Measurements from ENCODE around the gene PPP2R5C.

PPP2R5C gene

GRCh38 chr14:101843665-101844064, 82.2 kb downstream of the PPP2R5C start:
- peak; percentile 56 to 68 for DNase-seq

DNA sequence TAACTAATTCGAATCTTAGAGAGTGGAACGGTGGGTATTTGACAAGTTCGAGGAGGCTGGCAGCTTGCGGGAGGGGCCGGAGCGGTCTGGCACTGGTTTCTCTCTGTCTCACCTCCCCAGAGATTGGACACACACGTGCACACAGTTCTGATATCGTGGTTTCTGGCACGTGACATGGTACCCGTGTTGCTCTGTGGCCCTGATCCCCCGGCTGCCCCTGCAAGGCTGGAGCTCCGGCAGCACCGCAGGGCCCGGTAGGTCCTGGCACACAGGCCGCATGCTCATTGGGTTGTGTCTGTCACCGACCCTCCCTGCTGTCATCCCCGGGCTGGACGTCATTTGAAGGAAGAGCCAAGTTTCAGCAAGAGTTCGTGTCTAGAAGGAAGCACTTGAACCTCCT, 82.7 kb downstream of the PPP2R5C start:
- DNase-seq: no peak

DNA sequence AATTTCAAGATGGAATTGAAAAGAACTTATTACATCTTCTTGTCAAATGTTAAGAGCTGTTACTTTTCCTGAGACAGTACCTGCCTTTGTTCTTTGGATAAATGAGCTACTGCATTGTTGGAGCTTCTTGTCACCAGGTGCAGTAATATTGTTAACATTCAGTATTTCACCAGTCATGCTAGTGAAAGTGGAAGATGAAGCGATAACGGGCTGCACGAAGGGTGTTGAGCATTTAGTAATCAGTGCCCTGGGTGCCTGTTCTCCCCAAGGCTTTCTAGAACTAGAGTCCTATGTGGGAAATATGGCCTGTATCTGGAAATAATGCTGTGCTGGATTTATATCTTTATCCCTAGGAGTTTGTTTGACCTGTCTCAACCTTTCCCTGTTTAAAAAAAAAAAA, 83.2 kb downstream of the PPP2R5C start:
- no peak for DNase-seq

DNA sequence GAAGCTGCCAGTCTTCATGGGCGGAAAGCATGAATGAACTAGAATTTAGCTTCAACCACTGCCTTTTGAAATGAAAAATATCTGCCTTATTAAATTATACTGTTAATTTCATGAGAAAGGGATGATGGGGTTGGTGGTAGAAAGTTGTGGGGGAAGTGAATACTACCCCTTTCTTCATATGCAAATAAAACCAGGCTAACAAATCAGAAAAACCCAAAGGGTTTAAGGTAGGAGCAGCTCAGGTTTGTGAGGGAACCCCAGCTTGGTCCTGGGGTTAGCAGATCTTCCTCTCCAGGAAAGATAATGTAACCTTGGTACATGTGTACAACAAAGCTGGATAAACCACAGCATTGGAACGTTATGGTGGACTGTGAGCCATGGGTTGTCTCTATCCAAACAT, 84.0 kb downstream of the PPP2R5C start:
- DNase-seq: no peak

DNA sequence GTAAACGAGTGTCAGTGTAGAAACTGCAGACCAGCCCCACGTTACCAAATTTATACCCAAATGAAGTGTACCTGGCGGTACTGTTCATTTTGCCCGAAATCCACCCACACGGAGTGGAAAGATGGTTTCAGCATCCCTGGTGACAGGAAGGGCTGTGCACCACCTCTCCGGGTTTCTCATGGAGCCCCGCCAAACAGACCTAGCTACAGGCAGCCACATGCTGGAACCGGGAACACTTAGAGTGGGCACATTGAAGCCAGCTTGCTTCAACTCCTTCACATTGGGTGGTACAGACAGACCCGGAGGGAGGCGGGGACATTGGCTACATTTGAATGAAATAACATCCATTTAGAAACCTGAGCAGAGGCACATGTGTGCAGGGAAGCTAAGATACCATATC, 84.4 kb downstream of the PPP2R5C start:
- DNase-seq: peak; percentile 47 to 66

- DNase-seq: no peak
Observed at GRCh38 chr14:101849125-101849524, 87.6 kb downstream of the PPP2R5C start.

DNA sequence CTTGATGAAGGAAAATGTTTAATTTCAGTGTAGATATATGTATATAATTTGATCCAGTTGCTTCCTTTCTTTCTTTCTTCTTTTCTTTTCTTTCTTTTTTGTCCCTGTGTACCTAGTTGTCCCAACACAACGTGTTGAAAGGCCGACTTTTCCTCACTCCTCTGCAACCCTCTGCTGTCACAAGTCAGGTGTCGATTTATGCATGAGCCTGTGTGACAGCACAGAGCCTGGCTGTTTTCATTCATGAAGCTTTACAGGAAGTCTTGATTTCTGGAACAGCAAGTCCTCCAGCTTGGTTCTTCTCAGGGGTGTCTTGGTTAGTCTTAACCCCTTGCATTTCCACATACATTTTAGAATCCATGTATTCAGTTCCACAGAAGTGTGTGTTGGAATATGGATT, 88.1 kb downstream of the PPP2R5C start:
- DNase-seq: no peak

DNA sequence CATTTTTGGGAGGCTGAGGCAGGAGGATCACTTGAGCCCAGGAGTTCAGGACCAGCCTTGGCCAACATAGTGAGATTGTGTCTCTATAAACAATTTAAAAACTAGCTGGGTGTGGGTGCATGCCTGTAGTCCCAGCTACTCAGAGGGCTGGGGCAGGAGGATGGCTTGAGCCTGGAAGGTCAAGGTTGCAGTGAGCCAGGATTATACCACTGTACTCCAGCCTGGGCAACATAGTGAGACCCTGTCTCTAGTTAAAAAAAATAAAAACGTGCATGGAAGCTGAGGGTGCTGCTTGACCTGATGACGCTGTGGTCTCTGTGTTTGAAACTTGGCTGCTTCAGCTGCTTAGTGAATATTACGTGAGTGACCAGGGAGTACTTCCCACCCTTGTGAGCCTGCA, 89.7 kb downstream of the PPP2R5C start:
- no peak for DNase-seq

DNA sequence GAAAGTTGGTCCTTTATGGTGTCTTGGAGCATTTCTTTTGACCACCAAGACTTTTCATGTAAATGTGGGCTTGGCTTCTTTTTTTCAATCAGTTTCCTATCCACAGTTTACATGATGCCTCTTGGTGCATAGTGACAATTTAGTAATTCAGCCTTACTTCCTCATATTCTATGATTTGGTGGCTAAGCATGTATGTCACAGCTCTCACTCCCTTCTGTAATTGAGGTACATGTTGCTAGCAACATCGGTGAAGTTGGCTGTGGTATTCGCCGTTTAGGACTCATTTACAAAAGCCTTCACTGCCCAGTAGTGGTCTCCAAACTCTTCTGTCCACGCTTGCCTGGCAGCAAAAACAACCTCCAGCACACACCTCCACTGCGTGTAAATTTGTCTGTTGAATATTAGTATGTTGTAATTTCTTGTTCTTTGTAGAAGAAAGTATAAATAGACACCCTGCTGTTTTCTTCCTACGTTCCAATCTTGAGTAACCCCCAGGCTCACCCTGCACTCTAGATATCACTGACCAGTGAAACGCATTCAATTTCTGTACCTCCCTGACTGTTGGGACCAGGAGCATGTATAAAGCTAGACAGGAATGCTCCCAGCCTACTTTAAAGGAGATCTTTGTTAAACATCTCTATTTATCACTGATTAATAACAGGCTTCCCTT, 90.4 kb downstream of the PPP2R5C start:
- DNase-seq: no peak

GRCh38 chr14:101852785-101853184, 91.3 kb downstream of the PPP2R5C start:
- no peak for DNase-seq

- no peak for DNase-seq
Observed at GRCh38 chr14:101853455-101854018, 92.0 kb downstream of the PPP2R5C start.

GRCh38 chr14:101854366-101854765, 92.9 kb downstream of the PPP2R5C start:
- DNase-seq: no peak

DNA sequence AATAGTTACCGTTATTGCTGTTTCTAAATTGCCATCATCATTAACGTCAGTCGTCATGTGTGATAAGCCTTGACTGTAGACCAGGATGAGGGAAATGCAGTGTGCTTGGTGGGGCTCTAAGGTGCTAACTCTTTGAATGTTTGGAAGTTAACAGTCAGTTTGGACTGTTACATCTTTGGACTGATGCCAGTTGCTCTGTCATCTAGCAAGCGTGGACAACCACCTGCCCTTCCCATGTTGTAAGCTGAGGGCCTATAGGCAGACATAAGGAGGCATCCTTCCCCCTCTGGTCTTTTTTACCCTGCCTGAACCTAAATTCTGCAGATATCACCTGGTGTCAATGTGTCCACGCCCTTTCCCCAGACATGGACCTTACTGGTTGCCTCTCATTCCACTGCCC, 94.4 kb downstream of the PPP2R5C start:
- DNase-seq: no peak

DNA sequence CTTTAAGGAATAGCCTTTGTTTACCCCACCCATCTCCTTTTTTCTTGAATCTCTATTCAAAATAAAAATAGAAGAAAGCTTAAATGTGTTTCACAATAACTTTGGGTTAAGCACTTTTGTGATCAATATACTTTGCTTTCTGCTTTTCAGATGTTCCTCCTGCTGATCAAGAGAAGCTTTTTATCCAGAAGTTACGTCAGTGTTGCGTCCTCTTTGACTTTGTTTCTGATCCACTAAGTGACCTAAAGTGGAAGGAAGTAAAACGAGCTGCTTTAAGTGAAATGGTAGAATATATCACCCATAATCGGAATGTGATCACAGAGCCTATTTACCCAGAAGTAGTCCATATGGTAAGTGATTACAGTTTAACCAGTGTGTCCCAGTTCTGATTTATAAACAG, 95.0 kb downstream of the PPP2R5C start:
- DNase-seq: no peak

DNA sequence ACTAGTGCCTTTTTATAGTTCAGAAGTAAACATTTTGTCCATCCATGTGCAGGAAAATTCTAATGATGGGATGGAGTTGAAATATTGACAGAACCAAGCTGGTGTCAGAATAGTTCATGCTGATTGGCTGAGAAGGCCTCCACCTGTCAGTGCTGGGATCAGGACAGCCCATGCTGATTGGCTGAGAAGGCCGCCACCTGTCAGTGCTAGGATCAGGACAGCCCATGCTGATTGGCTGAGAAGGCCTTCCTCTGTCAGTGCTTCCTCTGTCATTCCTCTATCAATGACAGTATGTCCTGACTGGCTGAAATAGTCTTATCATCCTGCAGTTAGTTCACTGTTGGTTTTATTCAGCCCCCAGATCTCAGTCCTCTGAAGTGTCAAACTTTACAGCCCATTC, 95.7 kb downstream of the PPP2R5C start:
- no peak for DNase-seq

DNA sequence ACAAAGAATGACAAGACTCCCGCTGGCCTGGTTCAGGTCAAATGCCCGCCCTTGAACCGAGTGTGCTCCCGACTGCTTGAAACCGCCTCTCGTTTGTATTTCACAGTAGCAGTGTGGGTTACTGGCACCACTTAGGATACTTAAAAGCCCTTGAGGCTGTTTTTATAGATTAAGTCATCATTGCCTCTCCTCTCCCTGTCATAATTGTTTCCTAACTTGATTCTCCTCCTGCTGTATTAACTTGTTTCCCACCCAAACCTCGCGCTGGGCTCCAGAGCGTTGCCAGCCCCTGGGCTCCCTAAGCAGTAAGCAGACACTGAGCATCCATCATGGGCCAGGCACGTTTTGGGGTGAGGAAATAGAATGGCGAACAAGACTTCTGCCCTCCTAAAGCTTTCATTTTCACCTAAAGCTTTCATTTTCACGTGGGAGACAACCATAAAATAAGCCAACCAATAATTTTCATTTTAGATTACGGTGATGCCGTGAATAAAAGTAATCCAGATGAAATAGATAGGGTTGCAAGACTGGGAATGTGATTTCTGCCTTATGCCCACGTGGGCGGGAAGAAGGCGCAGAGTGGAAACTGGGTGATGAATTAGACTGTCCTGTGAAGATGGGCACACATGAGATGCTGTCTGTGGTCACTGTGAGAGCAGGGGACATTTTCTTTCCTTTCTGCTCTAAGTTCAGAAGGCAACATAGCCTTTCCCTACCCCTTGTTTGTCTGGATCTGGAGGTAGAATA, 97.5 kb downstream of the PPP2R5C start:
- no peak for DNase-seq

GRCh38 chr14:101859538-101859902, 98.0 kb downstream of the PPP2R5C start:
- DNase-seq: no peak

GRCh38 chr14:101859958-101860357, 98.4 kb downstream of the PPP2R5C start:
- no peak for DNase-seq

GRCh38 chr14:101861464-101861863, 100.0 kb downstream of the PPP2R5C start:
- DNase-seq: no peak

DNA sequence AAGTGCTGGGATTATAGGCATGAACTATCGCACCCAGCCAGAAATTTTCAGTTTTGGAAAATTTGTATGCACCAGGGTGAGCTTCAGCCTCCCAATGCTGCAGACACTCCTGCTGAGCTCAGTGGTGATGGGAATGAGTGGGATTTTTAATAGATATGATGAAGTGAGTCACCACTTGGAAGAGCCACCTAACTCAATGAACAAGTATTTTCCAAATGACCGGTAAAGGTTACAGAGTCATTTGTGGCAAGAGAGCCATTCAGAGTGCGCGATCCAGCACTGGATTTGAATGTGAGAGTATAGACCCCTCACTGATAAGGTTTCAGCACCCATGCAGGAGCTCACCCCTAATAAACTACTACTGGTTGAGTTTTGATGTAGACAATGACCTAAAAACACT, 100.7 kb downstream of the PPP2R5C start:
- no peak for DNase-seq

DNA sequence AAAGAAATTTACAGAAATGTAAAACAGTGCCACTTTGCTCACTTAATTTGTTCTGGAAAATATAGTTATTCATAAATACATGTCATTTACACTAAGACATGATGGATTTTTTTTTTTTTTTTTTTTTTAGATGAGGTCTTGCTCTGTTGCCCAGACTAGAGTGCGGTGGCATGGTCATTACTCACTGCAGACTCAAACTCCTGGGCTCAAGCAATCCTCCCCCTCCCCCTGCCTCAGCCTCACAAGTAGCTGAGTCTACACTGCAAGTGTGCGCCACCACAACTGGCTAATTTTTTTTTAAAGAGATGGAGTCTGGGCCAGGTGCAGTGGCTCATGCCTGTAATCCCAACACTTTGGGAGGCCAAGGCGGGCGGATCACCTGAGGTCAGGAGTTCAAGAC, 101.2 kb downstream of the PPP2R5C start:
- no peak for DNase-seq

DNA sequence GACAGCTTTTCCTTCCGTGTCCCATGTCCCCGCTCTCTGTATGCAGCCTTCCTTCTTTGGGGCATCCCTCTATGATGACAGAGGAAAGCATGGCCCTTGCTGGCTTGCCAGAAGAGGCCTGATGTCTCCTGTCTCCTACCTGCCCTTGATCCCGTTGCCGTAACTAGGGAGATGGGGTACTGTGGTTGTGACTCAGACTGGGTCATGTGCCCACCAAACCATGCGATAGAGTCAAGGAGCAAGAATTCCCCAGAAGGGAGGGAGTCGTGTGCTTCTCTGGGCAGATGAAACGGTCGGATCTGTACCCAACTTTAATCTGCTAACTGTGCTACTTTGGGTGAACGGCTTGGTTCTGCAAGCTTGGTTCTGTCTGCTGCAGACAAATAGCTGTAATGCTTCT, 103.8 kb downstream of the PPP2R5C start:
- DNase-seq: no peak

DNA sequence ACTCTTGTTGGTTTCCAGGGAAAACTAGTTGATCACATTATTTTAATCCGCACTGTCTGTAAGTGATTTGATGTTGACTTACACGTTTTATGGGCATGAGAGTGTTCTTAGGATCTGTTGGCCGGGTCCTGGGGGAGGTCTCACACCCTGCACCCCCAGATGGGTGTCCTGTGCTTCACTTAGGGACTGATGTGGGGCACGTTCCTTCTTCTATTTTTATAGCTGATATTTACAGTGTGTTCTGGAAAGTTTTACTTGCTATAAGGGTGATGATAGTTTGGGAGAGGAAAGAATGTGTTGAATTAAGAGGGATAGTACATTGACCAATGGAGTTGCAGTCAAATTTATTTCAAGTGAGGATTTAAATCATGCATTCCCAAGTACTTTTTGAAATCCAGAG, 106.3 kb downstream of the PPP2R5C start:
- DNase-seq: no peak

DNA sequence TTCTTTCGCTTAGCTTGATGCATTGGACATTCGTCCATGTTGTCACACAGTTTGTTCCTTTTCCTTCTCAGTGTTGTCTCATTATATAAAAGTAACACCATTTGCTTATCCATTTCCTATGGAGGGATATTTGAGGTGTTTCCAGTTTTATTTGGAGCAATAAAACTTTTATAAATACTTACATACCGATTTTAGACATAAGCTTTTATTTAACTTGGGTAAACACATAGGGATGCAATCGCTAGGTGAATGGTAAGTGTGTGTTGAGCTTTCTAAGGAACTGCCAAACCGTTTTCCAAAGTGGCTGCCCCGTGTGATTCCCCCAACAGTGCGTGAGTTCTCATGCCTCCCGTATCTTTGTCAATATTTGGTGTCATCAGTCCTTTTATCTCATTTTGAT, 107.7 kb downstream of the PPP2R5C start:
- DNase-seq: no peak
